SK-N-MC (cell line): Measurements from ENCODE around the gene CLCN7.

Experiments used
- EZH2 ChIP-seq: fragments of 200-600 bp; sonication (generic); IDR thresholded peaks from one replicate; pipeline ENCODE4 v1.6.1; 2017; ENCODE audit warnings: antibody characterized with exemption
- POLR2AphosphoS5 ChIP-seq: IDR thresholded peaks from 2 replicates; pipeline ENCODE4 v1.6.1; 2012; ENCODE audit warnings: mild to moderate bottlenecking, low read depth, low read length, borderline replicate concordance

GRCh38 chr16:1491327-1491726 lies 16.5 kb upstream of the CLCN7 start:
- TF ChIP-seq EZH2 = no peak
- no peak for TF ChIP-seq POLR2AphosphoS5
